Activated CD8-positive, alpha-beta memory T cell treated with anti-CD3 and anti-CD28 coated beads, Interleukin-2, amount 50 U/mL, for 48 hours (primary cell): ENCODE measurements around the gene TNPO3.
"Not testable (repeated sequence)": the region's sequence is repeated elsewhere in the genome, so short reads cannot be mapped to it uniquely, and the experiment has no call there.

Source experiments
- DNase-seq: peaks from one replicate; pipeline ENCODE4 v3.0.0-alpha.2; 2020

The TNPO3 gene

GRCh38 chr7:128919881-128920799 is 134.8 kb downstream of the TNPO3 start:
- no peak for DNase-seq

- no peak for DNase-seq
Observed at GRCh38 chr7:128919241-128919640, 135.7 kb downstream of the TNPO3 start.

- DNase-seq = no peak
Observed at GRCh38 chr7:128918016-128918665, 136.8 kb downstream of the TNPO3 start.

- DNase-seq = no peak
Observed at GRCh38 chr7:128917122-128917521, 137.8 kb downstream of the TNPO3 start.

- DNase-seq = no peak
Observed at GRCh38 chr7:128916643-128916915, 138.3 kb downstream of the TNPO3 start.

- DNase-seq = no peak
Observed at GRCh38 chr7:128915841-128916642, 138.9 kb downstream of the TNPO3 start.

- DNase-seq = no peak
Observed at GRCh38 chr7:128915271-128915819, 139.6 kb downstream of the TNPO3 start.

- DNase-seq = no peak
Observed at GRCh38 chr7:128914566-128915151, 140.3 kb downstream of the TNPO3 start.

- DNase-seq = no peak
Observed at GRCh38 chr7:128913870-128914565, 140.9 kb downstream of the TNPO3 start.

- not testable (repeated sequence) for DNase-seq
Observed at GRCh38 chr7:128912709-128913495, 142.0 kb downstream of the TNPO3 start.

GRCh38 chr7:128912281-128912680 is 142.6 kb downstream of the TNPO3 start:
- DNase-seq = no peak

GRCh38 chr7:128911423-128912031 is 143.4 kb downstream of the TNPO3 start:
- DNase-seq = no peak

GRCh38 chr7:128910569-128910945 is 144.4 kb downstream of the TNPO3 start, which contains the start of gene KCP:
TSS of gene KCP (minus strand) at chr7:128910709. CDS start at chr7:128910676, 33 bp downstream.
- DNase-seq = no peak

GRCh38 chr7:128909625-128910568 is 145.0 kb downstream of the TNPO3 start:
- no peak for DNase-seq

- no peak for DNase-seq
Observed at GRCh38 chr7:128908750-128909624, 145.9 kb downstream of the TNPO3 start.

- no peak for DNase-seq
Observed at GRCh38 chr7:128906766-128907559, 147.9 kb downstream of the TNPO3 start.

GRCh38 chr7:128906001-128906765 is 148.7 kb downstream of the TNPO3 start:
- no peak for DNase-seq
